Astrocyte of the cerebellum (primary cell): Measurements from ENCODE around the gene DEPDC1.

ENCODE experiments used
- DNase-seq: peaks from one replicate; pipeline ENCODE4 v3.0.0-alpha.2; 2011; ENCODE audit warnings: low read depth
- H3K4me3 ChIP-seq: 2 replicates; pipeline ENCODE4 v1.5.1; 2011; ENCODE audit warnings: mild to moderate bottlenecking, low read depth, low read length, moderate library complexity
- in situ Hi-C: cut with HindIII; loops from 2 replicates; pipeline ENCODE4 v1.10.0; 2017; ENCODE audit warnings: low sequenced_read_pairs
- TF ChIP-seq, protein P1 (sequence below): IDR thresholded peaks from 2 replicates; pipeline ENCODE4 v1.5.1; 2012; ENCODE audit warnings: low read length, low read depth, moderate library complexity, mild to moderate bottlenecking; ENCODE audit errors: missing control alignments

DEPDC1 gene

DNA sequence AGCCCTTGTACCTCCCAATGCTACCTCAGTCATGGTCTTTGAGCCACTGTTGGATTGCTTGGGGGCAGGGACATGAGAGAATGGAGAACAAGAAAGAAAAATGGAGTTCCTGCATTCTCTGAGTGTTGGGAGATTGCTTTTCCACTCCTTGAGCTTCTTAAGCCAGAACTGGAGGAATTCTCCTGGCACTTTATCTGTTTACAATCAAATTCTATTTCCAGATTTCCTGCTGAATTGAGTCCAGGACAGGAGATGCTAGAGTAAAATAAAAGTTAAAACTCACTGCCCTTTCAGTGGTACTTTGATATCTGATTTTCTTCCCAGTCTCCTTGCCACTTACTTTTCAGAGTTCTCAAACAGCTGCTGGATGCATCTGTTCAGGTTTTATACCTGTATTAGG is 24.4 kb upstream of the DEPDC1 start:
- no peak for DNase-seq
- in situ Hi-C loops: no loop called here
- H3K4me3 ChIP-seq: no peak overlapping the region
- TF ChIP-seq, protein P1, sequence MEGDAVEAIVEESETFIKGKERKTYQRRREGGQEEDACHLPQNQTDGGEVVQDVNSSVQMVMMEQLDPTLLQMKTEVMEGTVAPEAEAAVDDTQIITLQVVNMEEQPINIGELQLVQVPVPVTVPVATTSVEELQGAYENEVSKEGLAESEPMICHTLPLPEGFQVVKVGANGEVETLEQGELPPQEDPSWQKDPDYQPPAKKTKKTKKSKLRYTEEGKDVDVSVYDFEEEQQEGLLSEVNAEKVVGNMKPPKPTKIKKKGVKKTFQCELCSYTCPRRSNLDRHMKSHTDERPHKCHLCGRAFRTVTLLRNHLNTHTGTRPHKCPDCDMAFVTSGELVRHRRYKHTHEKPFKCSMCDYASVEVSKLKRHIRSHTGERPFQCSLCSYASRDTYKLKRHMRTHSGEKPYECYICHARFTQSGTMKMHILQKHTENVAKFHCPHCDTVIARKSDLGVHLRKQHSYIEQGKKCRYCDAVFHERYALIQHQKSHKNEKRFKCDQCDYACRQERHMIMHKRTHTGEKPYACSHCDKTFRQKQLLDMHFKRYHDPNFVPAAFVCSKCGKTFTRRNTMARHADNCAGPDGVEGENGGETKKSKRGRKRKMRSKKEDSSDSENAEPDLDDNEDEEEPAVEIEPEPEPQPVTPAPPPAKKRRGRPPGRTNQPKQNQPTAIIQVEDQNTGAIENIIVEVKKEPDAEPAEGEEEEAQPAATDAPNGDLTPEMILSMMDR: no peak

DNA sequence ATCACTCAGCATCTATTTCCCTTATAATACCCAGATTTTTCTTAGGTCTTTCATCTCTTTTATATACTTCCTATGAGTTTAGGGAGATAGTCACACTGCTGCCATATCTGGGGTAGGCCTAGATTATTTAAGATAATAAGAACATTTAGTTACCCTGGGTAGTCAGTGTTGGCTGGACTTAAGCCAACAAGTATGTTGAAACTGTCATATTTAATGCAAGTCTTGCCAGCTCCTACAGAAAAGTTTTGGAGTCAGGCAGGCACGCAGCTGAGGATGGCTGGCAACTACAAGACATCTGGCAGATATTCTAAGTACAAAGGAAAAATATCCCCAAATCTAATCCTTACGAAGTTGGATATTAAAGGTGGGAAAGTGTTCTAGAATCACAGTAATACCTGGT is 19.2 kb upstream of the DEPDC1 start:
- TF ChIP-seq, protein P1: no peak
- no peak for DNase-seq
- no peak overlapping the region for H3K4me3 ChIP-seq
- in situ Hi-C loops: no loop called here

DNA sequence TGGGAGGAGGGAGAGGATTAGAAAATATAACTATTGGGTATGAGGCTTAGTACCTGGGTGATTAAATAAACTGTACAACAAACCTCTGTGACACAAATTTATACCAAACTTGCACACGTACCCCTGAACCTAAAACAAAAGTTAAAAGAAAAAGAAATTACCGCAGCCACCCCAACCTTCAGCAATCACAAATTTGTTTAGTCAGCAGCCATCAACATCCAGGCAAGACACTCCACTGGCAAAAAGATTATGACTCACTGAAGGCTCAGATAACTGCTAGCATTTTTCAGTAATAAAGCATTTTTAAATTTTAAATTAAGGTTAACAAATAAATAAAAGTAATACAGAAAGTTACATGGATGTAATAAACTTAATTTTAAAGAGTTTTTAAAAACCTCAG is 14.4 kb upstream of the DEPDC1 start:
- TF ChIP-seq, protein P1: no peak
- no peak for DNase-seq
- in situ Hi-C loops: no loop called here
- no peak overlapping the region for H3K4me3 ChIP-seq

DNA sequence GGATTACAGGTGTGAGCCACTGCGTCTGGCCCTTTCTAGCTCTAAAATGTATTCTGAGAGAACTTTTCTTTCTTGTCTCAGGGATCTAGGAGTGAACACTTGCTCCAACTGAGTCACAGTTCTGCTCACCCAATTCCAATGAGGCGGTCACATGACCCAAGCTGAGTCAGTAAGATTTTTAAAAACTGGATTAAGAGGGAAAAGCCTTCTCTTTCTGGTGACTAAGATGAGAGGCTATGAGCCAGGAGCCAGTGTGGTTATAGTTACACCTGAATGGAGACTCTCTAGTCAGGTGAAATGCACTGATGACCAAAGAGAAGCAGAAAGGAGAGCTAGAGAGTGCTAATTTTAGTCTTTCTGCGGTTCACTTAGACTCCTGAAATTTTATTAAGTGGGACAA is 9.5 kb upstream of the DEPDC1 start:
- DNase-seq: no peak
- TF ChIP-seq, protein P1: no peak
- no peak overlapping the region for H3K4me3 ChIP-seq
- in situ Hi-C loops: no loop called here

DNA sequence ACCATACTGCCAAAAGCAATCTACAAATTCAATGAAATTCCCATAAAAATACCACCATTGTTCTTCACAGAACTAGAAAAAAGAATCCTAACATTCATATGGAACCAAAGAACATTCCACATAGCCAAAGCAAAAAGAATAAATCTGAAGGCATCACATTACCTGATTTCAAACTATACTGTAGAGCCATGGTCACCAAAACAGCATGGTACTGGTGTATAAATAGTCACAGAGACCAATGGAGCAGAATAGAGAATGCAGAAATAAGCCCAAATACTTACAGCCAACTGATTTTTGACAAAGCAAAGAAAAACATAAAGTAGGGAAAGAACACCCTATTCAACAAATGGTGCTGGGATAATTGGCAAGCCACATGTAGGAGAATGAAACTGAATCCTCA is 6.2 kb upstream of the DEPDC1 start:
- in situ Hi-C loops: no loop called here
- TF ChIP-seq, protein P1: no peak
- DNase-seq: no peak
- no peak overlapping the region for H3K4me3 ChIP-seq

DNA sequence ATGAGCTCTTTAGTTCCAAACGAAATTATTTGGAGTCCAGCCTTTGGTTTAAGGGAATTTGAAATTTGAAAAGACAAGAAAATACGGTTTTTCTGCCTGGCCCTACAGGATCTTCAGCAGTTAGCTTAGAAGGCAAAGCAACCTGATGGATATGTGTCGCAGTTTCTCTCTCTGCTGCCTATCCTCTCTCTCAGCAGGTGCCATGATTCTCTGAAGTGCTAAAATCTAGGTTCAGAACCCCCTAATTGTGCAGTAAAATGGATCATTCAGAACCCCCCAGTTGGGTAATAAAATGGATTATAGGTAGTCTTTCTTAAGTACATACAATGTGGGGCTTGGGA is 446 bp upstream of the DEPDC1 start:
- no peak for DNase-seq
- H3K4me3 ChIP-seq: peak overlapping the region; percentile 96
- in situ Hi-C loops: no loop called here
- TF ChIP-seq, protein P1: no peak
